PC-3 (cell line): ENCODE data around the gene CYP26C1. TPM values are rescaled to one million over a fixed set of nuclear protein-coding genes. Genes with fewer than 3 reads are reported as not detected.

Source experiments
- ATAC-seq: fragments of 200-7000 bp; cut with Tn5 transposase; 2 replicates; pipeline ENCODE4 v1.9.1; 2020; ENCODE audit warnings: mild to moderate bottlenecking, moderate library complexity
- BruUV-seq: library from RNA; stranded (reverse); fragments of 400-500 nt; replicated peaks from 2 replicates; lab custom pipeline; 2021; lab: Mats Ljungman, UMichigan
- CTCF ChIA-PET: fragments of 300-600 bp; sonication (Branson Sonifier 250); formaldehyde crosslinking; loops from one replicate; lab custom pipeline; 2022; ENCODE audit warnings: antibody characterized with exemption; lab: Charles Lee
- POLR2A ChIA-PET: fragments of 300-600 bp; sonication (Branson Sonifier 250); formaldehyde crosslinking; loops from one replicate; lab custom pipeline; 2022; ENCODE audit warnings: antibody characterized with exemption; ENCODE audit not compliant: unreplicated experiment; lab: Charles Lee
- DNase-seq: peaks from one replicate; pipeline ENCODE4 v3.0.0-alpha.2; 2015
- H2AFZ ChIP-seq: fragments of 300-600 bp; sonication (generic); 2 replicates; pipeline ENCODE4 v1.6.0; 2016; ENCODE audit warnings: antibody characterized with exemption, low read length
- H3F3A ChIP-seq: fragments of 300-600 bp; sonication (generic); one replicate; pipeline ENCODE4 v1.6.0; 2017; ENCODE audit warnings: antibody characterized with exemption, low read length, control low read depth, mild to moderate bottlenecking; ENCODE audit not compliant: unreplicated experiment
- H3K27ac ChIP-seq: fragments of 300-600 bp; sonication (generic); 2 replicates; pipeline ENCODE4 v1.5.1; 2016; ENCODE audit warnings: mild to moderate bottlenecking, low read length
- H3K27me3 ChIP-seq: fragments of 300-600 bp; sonication (generic); 2 replicates; pipeline ENCODE4 v1.6.1; 2016; ENCODE audit warnings: low read length, mixed read lengths
- H3K36me3 ChIP-seq: fragments of 300-600 bp; sonication (generic); 2 replicates; pipeline ENCODE4 v1.6.1; 2016; ENCODE audit warnings: low read depth, mixed run types, low read length, mixed read lengths
- H3K4me1 ChIP-seq: fragments of 300-600 bp; sonication (generic); 2 replicates; pipeline ENCODE4 v1.5.1; 2016; ENCODE audit warnings: low read length; ENCODE audit not compliant: insufficient read depth
- H3K4me2 ChIP-seq: fragments of 300-600 bp; sonication (generic); 2 replicates; pipeline ENCODE4 v1.6.0; 2016; ENCODE audit warnings: low read length
- H3K4me3 ChIP-seq: fragments of 300-600 bp; sonication (generic); 2 replicates; pipeline ENCODE4 v1.5.1; 2016; ENCODE audit warnings: mild to moderate bottlenecking, low read length, mixed read lengths
- H3K79me2 ChIP-seq: fragments of 300-600 bp; sonication (generic); 2 replicates; pipeline ENCODE4 v1.6.1; 2017; ENCODE audit warnings: low read length, mixed read lengths
- H3K9ac ChIP-seq: fragments of 300-600 bp; sonication (generic); 2 replicates; pipeline ENCODE4 v1.6.0; 2016; ENCODE audit warnings: mild to moderate bottlenecking, low read length
- H3K9me2 ChIP-seq: fragments of 300-600 bp; sonication (generic); replicated peaks from 2 replicates; pipeline ENCODE4 v1.6.1; 2016; ENCODE audit warnings: mixed run types, low read length, mixed read lengths
- H3K9me3 ChIP-seq: fragments of 300-600 bp; sonication (generic); 2 replicates; pipeline ENCODE4 v1.6.1; 2016; ENCODE audit warnings: low read length, mixed read lengths
- H4K20me1 ChIP-seq: fragments of 300-600 bp; sonication (generic); 2 replicates; pipeline ENCODE4 v1.6.1; 2016; ENCODE audit warnings: low read length, mixed read lengths
- CTCF ChIP-seq: fragments of 300-600 bp; sonication (generic); conservative IDR thresholded peaks from 2 replicates; pipeline ENCODE4 v1.5.1; 2017; ENCODE audit warnings: antibody characterized with exemption, low read depth, mild to moderate bottlenecking, low read length
- EZH2 ChIP-seq: fragments of 300-600 bp; sonication (generic); IDR thresholded peaks from one replicate; pipeline ENCODE4 v1.6.1; 2017; ENCODE audit warnings: antibody characterized with exemption, mild to moderate bottlenecking, low read length; ENCODE audit not compliant: unreplicated experiment
- EZH2phosphoT487 ChIP-seq: fragments of 300-600 bp; sonication (generic); IDR thresholded peaks from 2 replicates; pipeline ENCODE4 v1.6.1; 2018; ENCODE audit warnings: mild to moderate bottlenecking, antibody characterized with exemption, low read length, borderline replicate concordance
- intact Hi-C: fragments of 100-400 bp; cut with micrococcal nuclease; formaldehyde crosslinking; loops from 2 replicates; pipeline ENCODE4 v1.9.0; 2023
- total RNA-seq: library from RNA; depleted of rRNA; stranded (reverse); fragments of >200 nt; gene quantifications from 2 replicates; pipeline ENCODE4 v1.2.3, GENCODE V29; 2014; rRNA removed

Gene CYP26C1
- total RNA-seq, 1 experiment from 2014 or later: not detected

- ChIA-PET POLR2A (no interaction called here), CTCF (no interaction called here)
- no peak for DNase-seq
- no TSS peak for BruUV-seq
- ATAC-seq: no peak
- H3K36me3 ChIP-seq: no peaks in the 10 kb centered on the region
- H3K9me2 ChIP-seq: no peaks in the 10 kb centered on the region
- no peak overlapping the region for H2AFZ ChIP-seq
- TF ChIP-seq EZH2phosphoT487: no peak
- no peak for TF ChIP-seq CTCF
- no peak for TF ChIP-seq EZH2
- H4K20me1 ChIP-seq: no peaks in the 10 kb centered on the region
- intact Hi-C loops: no loop called here
- no peaks in the 10 kb centered on the region for H3K9me3 ChIP-seq
- no peak overlapping the region for H3K4me2 ChIP-seq
- no peaks in the 10 kb centered on the region for H3K79me2 ChIP-seq
- H3K4me1 ChIP-seq: no peaks in the 10 kb centered on the region
- no peaks in the 10 kb centered on the region for H3F3A ChIP-seq
- no peak overlapping the region for H3K9ac ChIP-seq
- no peak overlapping the region for H3K27ac ChIP-seq
- H3K27me3 ChIP-seq: no peaks in the 10 kb centered on the region
- H3K4me3 ChIP-seq: no peak overlapping the region
These were observed 52.4 kb downstream of the CYP26C1 start for GRCh38 chr10:93113042-93113441.

GRCh38 chr10:93115661-93116383 is 55.2 kb downstream of the CYP26C1 start:
- H2AFZ ChIP-seq: no peak overlapping the region
- no peaks in the 10 kb centered on the region for H3K79me2 ChIP-seq
- ATAC-seq (peak; percentile 64), DNase-seq (peak; percentile 70)
- H3F3A ChIP-seq: no peaks in the 10 kb centered on the region
- no peak overlapping the region for H3K4me3 ChIP-seq
- H4K20me1 ChIP-seq: no peaks in the 10 kb centered on the region
- TF ChIP-seq EZH2phosphoT487: no peak
- TF ChIP-seq CTCF: peak; percentile 48
- TF ChIP-seq EZH2: no peak
- no peaks in the 10 kb centered on the region for H3K9me3 ChIP-seq
- intact Hi-C loops: loop anchor here (1.0 kb wide), 1 partner anchor 173 kb away; no protein-coding TSS in a partner anchor
- no peaks in the 10 kb centered on the region for H3K4me1 ChIP-seq
- no TSS peak for BruUV-seq
- ChIA-PET POLR2A (no interaction called here), CTCF (interaction anchor here (0.5 to 0.7 kb wide), 5 partner anchors 129 to 1322 kb away, joined by 3 to 6 read pairs (median 3); no protein-coding TSS in a partner anchor)
- no peaks in the 10 kb centered on the region for H3K27me3 ChIP-seq
- H3K27ac ChIP-seq: no peak overlapping the region
- no peak overlapping the region for H3K9ac ChIP-seq
- no peaks in the 10 kb centered on the region for H3K9me2 ChIP-seq
- H3K4me2 ChIP-seq: no peak overlapping the region
- no peaks in the 10 kb centered on the region for H3K36me3 ChIP-seq

Other genes starting within 250 kb of the CYP26C1 start
- gene EXOC6, start 212.3 kb upstream of the CYP26C1 start, total RNA-seq: 5.5 and 5.7 TPM in 2 replicates
- 0.26 TPM in 1 of 2 replicates, not detected in the other for gene CYP26A1, start 13.1 kb downstream of the CYP26C1 start, total RNA-seq